H1 (cell line): ENCODE measurements around the gene TBC1D22B. TPM values are rescaled to one million over a fixed set of nuclear protein-coding genes. Genes with fewer than 3 reads are reported as not detected.
A peak's percentile ranks its signal among the peaks of the same experiment; 100 is the strongest.

Experiments used
- CTCF ChIA-PET: fragments of 300-600 bp; sonication (Branson Sonifier 250); formaldehyde crosslinking; loops from one replicate; lab custom pipeline; 2021; ENCODE audit not compliant: partially characterized antibody; lab: Charles Lee
- POLR2A ChIA-PET: fragments of 300-600 bp; sonication (Branson Sonifier 250); formaldehyde crosslinking; loops from one replicate; lab custom pipeline; 2021; ENCODE audit warnings: inconsistent platforms; ENCODE audit not compliant: partially characterized antibody; lab: Charles Lee
- DNase-seq, 2 experiments: peaks; one replicate each; pipeline versions ENCODE4 v3.0.0 to v3.0.0-alpha.2; 2010 to 2022; ENCODE audit warnings: low spot score in 2 of 2, low read depth in 1 of 2, mixed read lengths in 1 of 2
- FAIRE-seq: peaks from 2 replicates; lab custom pipeline; 2011; peaks lifted over from hg19 to GRCh38; lab: Jason Lieb, UNC
- H2AFZ ChIP-seq: 2 replicates; pipeline ENCODE4 v1.8.1; 2012; ENCODE audit warnings: low read length, inconsistent platforms
- H2AK5ac ChIP-seq: 2 replicates; pipeline ENCODE4 v1.6.1; 2013; ENCODE audit warnings: low read depth, low read length
- H2BK120ac ChIP-seq: replicated peaks from 2 replicates; pipeline ENCODE3; 2013; ENCODE audit warnings: low read depth, low read length, inconsistent platforms
- H2BK12ac ChIP-seq: 2 replicates; pipeline ENCODE4 v1.6.1; 2013; ENCODE audit warnings: low read depth, low read length
- H2BK15ac ChIP-seq: 2 replicates; pipeline ENCODE4 v1.6.1; 2013; ENCODE audit warnings: low read length
- H2BK20ac ChIP-seq: 2 replicates; pipeline ENCODE4 v1.6.1; 2013; ENCODE audit warnings: low read length
- H2BK5ac ChIP-seq: 2 replicates; pipeline ENCODE4 v1.6.1; 2013; ENCODE audit warnings: low read depth, low read length
- H3K14ac ChIP-seq: 2 replicates; pipeline ENCODE4 v1.6.1; 2013; ENCODE audit warnings: inconsistent platforms; ENCODE audit not compliant: insufficient read length
- H3K18ac ChIP-seq: 2 replicates; pipeline ENCODE4 v1.6.1; 2013; ENCODE audit warnings: low read length; ENCODE audit errors: extremely low read depth
- H3K23ac ChIP-seq: 2 replicates; pipeline ENCODE4 v1.6.1; 2013; ENCODE audit warnings: inconsistent platforms; ENCODE audit not compliant: insufficient read length
- H3K23me2 ChIP-seq: 2 replicates; pipeline ENCODE4 v1.6.1; 2013; ENCODE audit warnings: low read depth, low read length
- H3K27ac ChIP-seq: 2 replicates; pipeline ENCODE4 v1.6.1; 2011; ENCODE audit warnings: low read depth, low read length, inconsistent platforms
- H3K27me3 ChIP-seq, 4 experiments: replicated peaks in 1 of 4; 1 replicate in 1 of 4; 2 replicates in 3 of 4; pipeline versions ENCODE4 v1.6.1 to v1.8.1; 2011 to 2013; ENCODE audit warnings: low read length in 3 of 4, mild to moderate bottlenecking in 3 of 4, inconsistent platforms in 2 of 4, mixed read lengths in 2 of 4, moderate library complexity in 1 of 4; ENCODE audit not compliant: control insufficient read depth in 3 of 4, insufficient read depth in 3 of 4; ENCODE audit errors: extremely low read depth in 1 of 4
- H3K36me3 ChIP-seq, 4 experiments: 2 replicates each; pipeline versions ENCODE4 v1.6.1 to v1.8.1; 2011 to 2013; ENCODE audit warnings: mild to moderate bottlenecking in 4 of 4, low read length in 3 of 4, moderate library complexity in 2 of 4, control low read depth in 1 of 4, inconsistent platforms in 1 of 4; ENCODE audit not compliant: insufficient read depth in 4 of 4, control insufficient read depth in 2 of 4
- H3K4ac ChIP-seq: replicated peaks from 2 replicates; pipeline ENCODE3; 2013; ENCODE audit warnings: low read length, low read depth, mixed read lengths, inconsistent platforms; ENCODE audit not compliant: insufficient read length
- H3K4me1 ChIP-seq, 4 experiments: replicated peaks in 1 of 4; 1 replicate in 1 of 4; 2 replicates in 3 of 4; pipeline versions ENCODE4 v1.6.1 to v1.8.1; 2011 to 2013; ENCODE audit warnings: low read length in 3 of 4, inconsistent platforms in 2 of 4, mixed read lengths in 1 of 4; ENCODE audit not compliant: insufficient read depth in 4 of 4, control insufficient read depth in 3 of 4
- H3K4me2 ChIP-seq, 2 experiments: 2 replicates each; pipeline versions ENCODE4 v1.6.1 to v1.8.1; 2011 to 2013; ENCODE audit warnings: low read depth in 2 of 2, low read length in 2 of 2, control low read depth in 1 of 2, inconsistent platforms in 1 of 2, mild to moderate bottlenecking in 1 of 2; ENCODE audit not compliant: insufficient read depth in 1 of 2
- H3K4me3 ChIP-seq, 4 experiments: fragments of 200-600, 300-600 bp in 1 of 4; sonication (generic), shearing (Covaris generic), sonication (Bioruptor Twin) in 1 of 4; 2 replicates each; pipeline versions ENCODE4 v1.5.1 to v1.8.1; 2011 to 2016; ENCODE audit warnings: low read length in 4 of 4, low read depth in 3 of 4, control low read depth in 2 of 4, inconsistent platforms in 2 of 4, mild to moderate bottlenecking in 2 of 4, mixed read lengths in 1 of 4, moderate library complexity in 1 of 4; ENCODE audit not compliant: insufficient read depth in 2 of 4; ENCODE audit errors: extremely low read depth in 1 of 4
- H3K56ac ChIP-seq: replicated peaks from 2 replicates; pipeline ENCODE3; 2013; ENCODE audit warnings: low read depth, mild to moderate bottlenecking, mixed read lengths, low read length, inconsistent platforms; ENCODE audit not compliant: insufficient read length
- H3K79me1 ChIP-seq: 2 replicates; pipeline ENCODE4 v1.6.1; 2013; ENCODE audit warnings: low read depth, low read length, control low read depth
- H3K79me2 ChIP-seq, 2 experiments: 2 replicates each; pipeline versions ENCODE4 v1.6.1 to v1.8.1; 2012 to 2013; ENCODE audit warnings: low read length in 2 of 2, mild to moderate bottlenecking in 2 of 2, inconsistent platforms in 1 of 2; ENCODE audit not compliant: insufficient read depth in 2 of 2, control insufficient read depth in 1 of 2
- H3K9ac ChIP-seq, 4 experiments: replicated peaks in 1 of 4; 1 replicate in 1 of 4; 2 replicates in 3 of 4; pipeline versions ENCODE4 v1.6.1 to v1.8.1; 2011 to 2013; ENCODE audit warnings: low read depth in 3 of 4, low read length in 3 of 4, control low read depth in 2 of 4, mild to moderate bottlenecking in 2 of 4, moderate library complexity in 2 of 4, inconsistent platforms in 1 of 4; ENCODE audit errors: extremely low read depth in 1 of 4
- H3K9me3 ChIP-seq, 2 experiments: 2 replicates each; pipeline versions ENCODE4 v1.6.1 to v1.8.1; 2012 to 2013; ENCODE audit warnings: mild to moderate bottlenecking in 2 of 2, moderate library complexity in 2 of 2, control low read depth in 1 of 2, inconsistent platforms in 1 of 2, low read depth in 1 of 2, low read length in 1 of 2, mixed read lengths in 1 of 2; ENCODE audit not compliant: insufficient read depth in 2 of 2
- H4K20me1 ChIP-seq, 2 experiments: replicated peaks in 1 of 2; 2 replicates each; pipeline versions ENCODE3 to v1.8.1; 2011 to 2013; ENCODE audit warnings: inconsistent platforms in 2 of 2, low read length in 2 of 2, mild to moderate bottlenecking in 1 of 2; ENCODE audit not compliant: insufficient read depth in 2 of 2, control insufficient read depth in 1 of 2
- H4K5ac ChIP-seq: 2 replicates; pipeline ENCODE4 v1.6.1; 2013; ENCODE audit warnings: low read length, low read depth, mixed read lengths, inconsistent platforms; ENCODE audit not compliant: insufficient read length
- H4K8ac ChIP-seq: 2 replicates; pipeline ENCODE4 v1.8.0; 2013; ENCODE audit warnings: mild to moderate bottlenecking, moderate library complexity, low read length, inconsistent platforms; ENCODE audit not compliant: insufficient read depth; ENCODE audit errors: extremely low read depth
- H4K91ac ChIP-seq: replicated peaks from 2 replicates; pipeline ENCODE3; 2013; ENCODE audit warnings: low read length, mixed read lengths, inconsistent platforms; ENCODE audit not compliant: insufficient read length
- CTCF ChIP-seq, 3 experiments: IDR thresholded peaks; 1 replicate in 2 of 3; 2 replicates in 1 of 3; pipeline versions ENCODE4 v1.5.1 to v1.6.1; 2011; ENCODE audit warnings: low read length in 3 of 3, mild to moderate bottlenecking in 3 of 3, inconsistent platforms in 2 of 3, low read depth in 1 of 3, moderate library complexity in 1 of 3; ENCODE audit not compliant: insufficient read depth in 1 of 3; ENCODE audit errors: control extremely low read depth in 1 of 3
- E2F6 ChIP-seq: IDR thresholded peaks from 2 replicates; pipeline ENCODE4 v1.6.1; 2012; ENCODE audit warnings: inconsistent platforms
- HDAC6 ChIP-seq: IDR thresholded peaks from one replicate; pipeline ENCODE4 v1.7.1; 2012; ENCODE audit warnings: low read depth, mild to moderate bottlenecking, inconsistent platforms, low read length, moderate library complexity
- JUN ChIP-seq: IDR thresholded peaks from 2 replicates; pipeline ENCODE4 v1.6.1; 2011; ENCODE audit warnings: low read depth, mild to moderate bottlenecking, improper control_type of control experiment, low read length
- POLR2A ChIP-seq, 2 experiments: IDR thresholded peaks; 1 replicate in 1 of 2; 2 replicates in 1 of 2; pipeline ENCODE4 v1.6.1; 2011; ENCODE audit warnings: low read depth in 2 of 2, low read length in 2 of 2, mild to moderate bottlenecking in 2 of 2; ENCODE audit errors: control extremely low read depth in 1 of 2
- RFX5 ChIP-seq: IDR thresholded peaks from 2 replicates; pipeline ENCODE4 v1.6.1; 2011; ENCODE audit warnings: low read depth, low read length, improper control_type of control experiment, borderline replicate concordance
- TAF1 ChIP-seq: IDR thresholded peaks from 2 replicates; pipeline ENCODE4 v1.6.1; 2011; ENCODE audit warnings: mild to moderate bottlenecking, low read depth, low read length
- TAF7 ChIP-seq: optimal IDR thresholded peaks from 2 replicates; pipeline ENCODE3; 2011; ENCODE audit warnings: low read depth, mild to moderate bottlenecking, inconsistent platforms, low read length, moderate library complexity, borderline replicate concordance
- WGBS, 2 experiments: shearing (Covaris generic) in 1 of 2; methylation state at CpG; one replicate each; pipeline versions ENCODE4 v1.1.6 to v1.1.7; 2013 to 2015; ENCODE audit warnings: low lambda C conversion rate in 2 of 2, mixed read lengths in 2 of 2, inconsistent platforms in 1 of 2, low coverage in 1 of 2, missing lambda C conversion rate in 1 of 2; ENCODE audit not compliant: insufficient replicate concordance in 2 of 2, insufficient coverage in 1 of 2, insufficient read length in 1 of 2; ENCODE audit errors: extremely low coverage in 1 of 2, missing lambda C conversion rate in 1 of 2; 5-methylcytosine and 5-hydroxymethylcytosine counted together
- polyA plus RNA-seq, 7 experiments: library from polyadenylated mRNA; depleted of rRNA in 3 of 7; stranded (reverse) in 5 of 7; unstranded in 2 of 7; fragments of >200 nt in 5 of 7; fragments of 200-250 nt in 2 of 7; gene quantifications; 1 replicate in 5 of 7; 2 replicates in 1 of 7; 4 replicates in 1 of 7; pipeline versions ENCODE4 v1.2.1 to v1.2.3, GENCODE V29; 2011 to 2013; ENCODE audit warnings: missing spikeins in 2 of 7, mixed read lengths in 2 of 7
- total RNA-seq: library from RNA; stranded (reverse); fragmentation: NEBNext Ultra II Directional; extraction: Animal tissue kit (Norgen Biotek cat#: 25700); gene quantifications from 2 replicates; pipeline ENCODE4 v1.2.1, GENCODE V29; 2021

TBC1D22B gene
- total and polyA plus RNA-seq, 2 of the 8 experiments (the other 6 are each of a cell fraction or from before 2014, with no cell fraction given), result 10.1 to 17.4 TPM

GRCh38 chr6:37353761-37354525, 96.4 kb downstream of the TBC1D22B start, which contains the start of gene RNF8:
TSS of gene RNF8 (plus strand) at chr6:37353983. CDS start at chr6:37354165, 182 bp downstream.
- H2BK120ac ChIP-seq, result no peak within 1 kb of the TSS
- H2BK15ac ChIP-seq, result peak within 1 kb of the TSS; percentile 88; the same call in 1 of the 2 replicates
- peak within 1 kb of the TSS; percentile 85 for H4K8ac ChIP-seq
- H3K79me1 ChIP-seq, result peaks cover 4% of the 10 kb centered on the region
- no peak within 1 kb of the TSS for H3K14ac ChIP-seq
- H3K23me2 ChIP-seq, result peaks cover 4% of the 10 kb centered on the region; the same call in 1 of the 2 replicates
- peaks cover 5 to 41% of the 10 kb centered on the region in 2 experiments; a peak in 3 of 4 replicates for H3K79me2 ChIP-seq
- H2BK20ac ChIP-seq, result no peak within 1 kb of the TSS
- peaks cover 0 to 3% (median 3%) of the 10 kb centered on the region in 4 experiments; a peak in 4 of 7 replicates for H3K4me1 ChIP-seq
- peak within 1 kb of the TSS; percentile 85 for H4K91ac ChIP-seq
- no peak within 1 kb of the TSS for H3K23ac ChIP-seq
- DNase-seq (peak; percentile 82 to 95), FAIRE-seq (no peak)
- H3K27ac ChIP-seq, result peak within 1 kb of the TSS; percentile 36; the same call in 1 of the 2 replicates
- peak within 1 kb of the TSS; percentile 77 for H4K5ac ChIP-seq
- no peaks in the 10 kb centered on the region; a peak in 1 of 7 replicates for H3K27me3 ChIP-seq
- peak within 1 kb of the TSS; percentile 54 for H2AFZ ChIP-seq
- peak within 1 kb of the TSS; percentile 81 for H3K18ac ChIP-seq
- H3K9ac ChIP-seq, result peak within 1 kb of the TSS; percentile 65 to 76 (median 70)
- no peaks in the 10 kb centered on the region for H3K36me3 ChIP-seq
- no peak within 1 kb of the TSS; the same call in 1 of the 2 replicates for H2BK12ac ChIP-seq
- H3K4me2 ChIP-seq, result peak within 1 kb of the TSS; percentile 66 to 99
- H4K20me1 ChIP-seq, result peaks cover 0 to 2% of the 10 kb centered on the region in 2 experiments
- peak within 1 kb of the TSS; percentile 74; the same call in 1 of the 2 replicates for H2BK5ac ChIP-seq
- 1% methylated on average over 43 of the region's 54 CpGs; no CpG with 5 or more reads in 1 of the 2 experiments for WGBS, 2 experiments
- CTCF ChIA-PET, result interaction anchor here (0.6 kb wide), 1 partner anchor 571 kb away, joined by 3 read pairs; no protein-coding TSS in a partner anchor
- H2AK5ac ChIP-seq, result no peak within 1 kb of the TSS
- H3K9me3 ChIP-seq, result no peaks in the 10 kb centered on the region
- POLR2A ChIA-PET, result interaction anchor here (0.7 to 1.5 kb wide), 6 partner anchors 16 to 302 kb away, joined by 3 to 6 read pairs (median 4); partner anchors contain the start of gene CMTR1
- H3K56ac ChIP-seq, result peak within 1 kb of the TSS; percentile 42
- no peak within 1 kb of the TSS for H3K4ac ChIP-seq
- H3K4me3 ChIP-seq, result peak within 1 kb of the TSS; percentile 81 to 96 (median 88)
- TF ChIP-seq JUN, result peak; percentile 28; the same call in 1 of the 2 replicates
- TF ChIP-seq HDAC6, result no peak
- no peak for TF ChIP-seq RFX5
- TF ChIP-seq CTCF (IDR thresholded peaks at IDR 0.05; ENCODE audit: control extremely low read depth in 1 of 3, insufficient read depth in 1 of 3, low read depth in 1 of 3, low read length in 3 of 3), result no peak
- peak in 1 of 2 experiments; percentile 68; a peak in 2 of 3 replicates for TF ChIP-seq POLR2A (IDR thresholded peaks at IDR 0.05; ENCODE audit: control extremely low read depth in 1 of 2, low read depth in 2 of 2, low read length in 2 of 2)
- TF ChIP-seq TAF7, result peak; percentile 40
- TF ChIP-seq E2F6, result peak; percentile 94
- TF ChIP-seq TAF1, result peak; percentile 82
